GM20431 (cell line): Measurements from ENCODE around the gene CSMD2.

Experiments
- in situ Hi-C: fragments of 300-500 bp; cut with MseI, MboI; formaldehyde crosslinking; loops from one replicate; pipeline ENCODE4 v1.15.0; 2020; ENCODE audit warnings: low sequenced_read_pairs; ENCODE audit not compliant: unreplicated experiment

Gene CSMD2

DNA sequence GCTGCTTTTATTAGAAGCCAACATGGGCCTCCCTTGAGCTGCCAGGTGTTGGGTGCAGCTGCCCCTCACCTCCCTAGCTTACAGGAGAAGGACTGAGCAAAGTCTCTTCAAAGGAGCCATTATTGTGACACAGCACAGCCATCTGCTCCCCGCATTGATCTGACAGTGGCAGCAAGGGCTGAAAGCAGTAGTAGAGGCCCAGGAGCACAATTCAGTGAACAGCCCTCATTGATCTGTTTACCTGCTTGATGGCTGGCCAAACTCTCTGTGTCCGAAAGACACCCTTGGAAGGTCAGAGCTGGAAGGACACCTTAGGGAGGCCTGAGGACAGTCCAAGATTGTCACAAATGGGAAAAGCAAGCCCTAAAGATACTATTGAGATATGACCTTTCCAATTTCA lies 286.6 kb downstream of the CSMD2 start:
- in situ Hi-C loops, result no loop called here

DNA sequence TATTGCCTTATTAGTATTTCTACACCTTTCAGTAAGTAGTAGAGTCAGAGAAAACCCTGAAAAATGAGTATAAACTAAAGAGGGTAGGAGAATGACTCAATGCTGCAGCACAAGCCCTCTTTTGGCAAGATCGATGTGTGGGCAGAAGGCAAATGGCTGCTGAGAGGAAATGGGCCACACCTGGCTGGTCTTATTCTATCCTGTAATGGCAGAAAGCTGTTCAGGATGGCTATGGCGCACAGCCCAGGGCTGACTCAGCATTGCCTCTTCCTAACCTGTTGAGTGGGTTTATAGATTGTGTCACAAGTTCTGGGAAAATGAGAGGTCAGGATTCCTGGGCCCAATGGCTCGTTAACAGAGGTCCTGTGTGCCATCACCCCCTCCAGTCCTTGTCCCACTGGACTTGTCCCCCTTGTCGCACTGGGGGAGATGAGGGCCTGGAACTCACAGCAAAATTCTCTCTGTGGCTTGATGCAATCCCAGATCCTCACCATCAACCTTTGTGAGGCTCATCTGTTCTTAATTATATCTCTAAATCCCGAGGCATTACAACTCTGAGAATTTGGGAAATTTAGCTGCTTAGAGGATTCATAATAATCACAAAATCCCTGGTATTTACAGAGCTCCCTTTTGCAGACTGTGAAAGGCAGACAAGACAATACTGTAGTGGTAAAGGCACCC lies 287.9 kb downstream of the CSMD2 start:
- in situ Hi-C loops, result no loop called here

DNA sequence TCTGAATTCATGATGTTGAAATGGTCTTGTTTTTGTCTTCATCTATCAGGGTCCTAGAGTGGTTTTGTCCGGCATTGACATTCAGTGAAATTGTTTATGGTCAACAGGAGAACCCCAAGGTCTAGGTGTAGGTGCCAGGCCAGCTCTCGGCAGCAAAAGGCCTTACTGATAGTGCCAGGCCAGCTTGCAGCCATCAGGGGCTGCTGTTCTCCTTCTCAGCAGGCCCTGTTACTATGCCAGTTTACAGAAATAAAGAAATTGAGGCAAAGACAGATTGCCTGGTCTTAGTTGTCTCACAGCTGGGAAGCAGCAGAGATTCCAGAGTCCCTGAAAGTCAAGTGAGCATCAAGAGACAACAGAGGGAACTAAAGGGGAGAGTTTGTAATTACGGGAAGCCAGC lies 289.2 kb downstream of the CSMD2 start:
- in situ Hi-C loops, result no loop called here

DNA sequence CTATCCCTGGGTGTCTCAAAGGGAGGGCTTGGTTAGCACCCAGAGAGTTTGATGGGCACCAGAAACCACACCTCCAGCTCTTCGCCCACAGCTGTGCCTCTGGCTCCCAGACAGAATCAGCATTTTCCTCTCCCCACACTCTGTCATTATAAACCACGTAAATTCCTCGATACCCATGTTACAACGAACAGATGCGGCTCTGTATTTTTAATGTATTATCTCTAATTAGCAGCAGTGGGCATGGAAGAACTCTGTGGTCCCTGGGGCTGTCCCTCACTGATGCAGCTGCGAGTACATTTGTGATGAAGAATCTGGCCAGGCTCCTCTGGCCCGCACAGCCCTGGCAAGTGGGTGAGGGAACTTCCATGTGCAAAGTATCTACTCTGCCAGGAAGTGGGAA lies 290.4 kb downstream of the CSMD2 start:
- in situ Hi-C loops, result no loop called here

DNA sequence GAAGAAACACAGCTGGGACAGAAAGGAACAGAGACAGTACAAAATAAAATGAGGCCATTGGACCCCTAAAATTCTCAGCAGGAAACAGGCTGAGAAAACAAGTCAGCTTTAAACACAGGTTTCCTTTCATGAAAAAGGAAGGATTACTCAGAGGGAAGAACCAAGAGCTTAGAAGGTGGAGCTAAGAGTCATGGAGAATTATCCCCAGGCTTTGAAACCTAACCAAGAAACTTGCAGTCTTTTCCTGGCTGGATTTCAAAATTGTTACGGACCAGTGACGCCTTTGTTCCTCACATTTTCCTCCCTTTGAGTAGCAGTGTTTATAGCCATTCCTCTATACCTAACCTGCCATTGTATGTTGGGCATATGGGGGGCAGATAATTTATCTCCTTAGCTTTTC lies 292.3 kb downstream of the CSMD2 start:
- in situ Hi-C loops, result no loop called here

DNA sequence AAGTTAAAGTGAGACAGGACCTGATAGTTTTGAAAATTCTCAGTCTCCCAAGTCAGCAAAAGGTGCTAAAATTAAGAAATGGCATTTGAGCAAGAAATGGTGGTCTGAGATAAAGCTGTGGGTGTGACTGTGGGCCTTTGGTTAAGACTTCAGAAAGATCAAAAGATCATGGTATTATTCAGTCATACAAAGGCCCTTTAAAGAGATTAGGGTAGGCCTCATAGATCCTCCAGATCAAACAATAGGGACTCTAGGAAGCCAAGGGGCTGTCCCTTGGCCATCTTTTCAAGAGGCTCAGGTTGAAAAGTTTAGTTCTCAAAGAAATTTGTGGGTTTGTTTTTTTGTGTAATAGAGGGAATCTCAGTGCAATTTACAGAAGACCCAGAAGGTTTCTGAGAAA lies 292.8 kb downstream of the CSMD2 start:
- in situ Hi-C loops, result no loop called here

DNA sequence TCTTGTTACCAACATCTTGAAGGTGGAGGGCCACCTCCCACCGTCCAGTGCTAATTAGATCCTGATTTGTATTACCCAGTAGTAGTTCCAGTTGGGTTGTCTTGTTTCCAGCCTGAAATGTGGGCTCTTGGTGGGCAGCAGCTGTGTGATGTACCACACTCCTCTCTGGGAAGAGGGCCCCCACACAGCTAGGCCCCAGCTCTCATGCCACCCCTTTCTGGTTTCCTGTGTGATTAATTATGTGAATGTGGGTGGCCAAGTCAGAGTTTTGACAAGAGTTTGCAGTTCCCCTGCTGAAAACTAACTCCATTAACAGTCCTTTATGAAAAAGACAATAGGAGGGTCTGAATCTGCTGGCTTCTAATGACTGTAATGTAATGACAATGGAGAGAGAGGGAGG lies 297.3 kb downstream of the CSMD2 start:
- in situ Hi-C loops, result no loop called here

DNA sequence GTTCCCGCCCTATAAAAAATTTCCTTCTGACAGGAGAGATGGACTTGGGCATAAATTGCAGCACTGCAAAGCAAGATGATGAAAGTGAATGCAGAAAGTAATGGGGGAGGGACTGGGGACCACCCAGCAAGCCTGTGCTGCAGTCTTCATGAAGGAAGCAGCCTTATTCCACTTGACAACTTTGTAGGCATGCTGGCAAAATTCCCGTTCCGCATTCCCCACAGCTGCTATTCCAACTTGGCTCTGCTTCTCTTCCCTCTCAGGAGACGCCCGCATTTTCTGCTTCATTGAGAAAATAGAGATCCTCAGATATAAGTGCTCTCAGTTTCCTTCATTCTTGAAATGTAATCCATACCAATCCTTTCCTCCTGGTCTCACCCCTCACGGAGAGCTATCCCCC lies 298.7 kb downstream of the CSMD2 start:
- in situ Hi-C loops, result no loop called here

DNA sequence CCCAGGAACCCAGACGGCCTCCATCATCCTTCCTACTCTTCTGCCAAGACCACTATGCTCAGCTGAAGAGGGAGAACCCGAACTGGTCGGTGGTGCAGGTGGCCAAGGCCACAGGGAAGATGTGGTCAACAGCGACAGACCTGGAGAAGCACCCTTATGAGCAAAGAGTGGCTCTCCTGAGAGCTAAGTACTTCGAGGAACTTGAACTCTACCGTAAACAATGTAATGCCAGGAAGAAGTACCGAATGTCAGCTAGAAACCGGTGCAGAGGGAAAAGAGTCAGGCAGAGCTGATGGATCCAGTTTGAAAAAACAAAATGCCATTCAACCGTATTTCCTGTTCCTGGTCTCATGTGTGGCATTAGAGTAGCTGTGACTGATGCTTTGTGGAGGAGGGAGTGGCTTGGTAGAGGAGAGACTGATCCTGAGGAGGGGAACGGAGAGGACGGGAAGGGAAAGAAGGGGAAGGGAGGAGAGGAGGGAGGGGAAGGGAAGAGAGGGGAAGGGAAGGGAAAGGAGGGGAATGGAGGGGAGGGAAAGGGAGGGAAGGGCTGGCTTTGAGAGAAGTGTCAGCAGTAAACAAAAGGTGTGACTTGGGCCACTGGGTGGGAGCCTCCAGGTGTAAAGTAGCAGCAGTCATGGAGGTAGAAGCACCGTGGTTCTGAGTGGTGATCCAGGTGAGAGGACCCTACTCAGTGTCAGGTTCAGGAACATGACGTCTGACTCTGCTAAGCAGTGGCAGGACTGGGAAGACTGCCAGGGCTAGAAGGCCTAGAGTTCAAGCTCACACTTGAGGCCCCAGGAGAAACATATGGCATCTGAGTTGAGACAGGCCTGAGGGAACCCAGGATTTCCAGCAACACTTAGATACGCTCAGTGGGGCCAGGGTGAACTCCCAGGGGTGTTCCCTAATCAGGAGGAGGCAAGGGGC lies 300.3 kb downstream of the CSMD2 start:
- in situ Hi-C loops, result no loop called here

DNA sequence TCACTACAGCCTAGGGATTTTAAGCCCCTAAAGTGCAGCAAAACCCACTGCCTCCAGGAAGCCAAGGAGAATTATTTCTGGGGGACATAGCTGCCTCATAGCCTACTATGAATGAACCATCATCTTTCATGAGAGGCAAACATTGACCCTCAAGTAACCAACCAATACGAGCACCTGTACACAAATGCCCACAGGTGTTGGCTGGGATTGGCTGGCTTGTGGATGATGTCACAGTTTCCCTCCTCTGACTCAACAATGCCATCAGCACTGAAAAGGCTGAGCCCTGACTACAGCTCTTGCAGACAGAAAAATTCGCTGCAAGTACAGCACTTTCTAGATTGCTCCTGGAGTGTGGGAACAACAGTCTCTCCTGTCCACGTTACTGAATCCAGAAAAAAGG lies 301.3 kb downstream of the CSMD2 start, which contains the start of gene HMGB4:
HMGB4 (plus strand) TSS at position 301 of the 400 bp plus-strand sequence. CDS start 113 bp downstream, outside the sequence.
- in situ Hi-C loops, result no loop called here

DNA sequence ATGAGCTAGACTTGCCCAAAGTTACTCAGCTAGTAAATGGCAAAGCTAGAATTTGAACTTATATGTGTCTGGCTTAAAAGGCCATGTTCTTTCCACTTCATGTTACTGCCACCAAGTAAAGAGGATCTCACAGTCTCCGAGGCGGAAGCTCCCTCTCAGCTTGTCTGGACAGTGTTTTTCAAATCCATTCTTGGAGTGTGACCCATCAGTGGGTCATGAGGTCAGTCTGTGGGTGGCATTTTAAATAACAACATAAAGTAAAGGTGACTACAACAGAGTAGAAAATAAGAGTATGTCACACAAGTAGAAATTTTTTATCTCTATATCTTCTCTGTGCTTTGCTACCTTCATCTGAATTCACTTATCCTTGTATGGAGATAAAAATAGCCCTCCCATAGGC lies 304.4 kb downstream of the CSMD2 start:
- in situ Hi-C loops, result no loop called here

DNA sequence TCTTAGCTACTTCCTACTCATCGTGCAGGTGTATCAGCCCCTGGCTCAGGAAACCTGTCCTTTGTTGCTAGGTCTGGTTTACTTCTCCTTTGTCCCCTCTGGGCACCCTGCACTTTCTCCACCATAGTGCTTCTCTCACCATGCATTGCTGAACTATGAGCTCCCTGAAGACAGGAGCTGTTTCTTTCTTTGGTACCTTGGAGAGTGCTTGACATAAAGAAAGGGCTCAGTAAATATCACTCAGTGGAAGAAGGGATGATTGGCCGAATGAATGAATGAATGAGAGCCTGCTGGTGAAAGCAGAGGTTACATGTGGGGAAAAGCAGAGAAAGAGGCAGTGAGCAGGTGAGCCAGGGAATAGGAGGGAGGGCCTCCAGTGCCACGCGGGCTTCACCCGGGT lies 310.9 kb downstream of the CSMD2 start:
- in situ Hi-C loops, result no loop called here

DNA sequence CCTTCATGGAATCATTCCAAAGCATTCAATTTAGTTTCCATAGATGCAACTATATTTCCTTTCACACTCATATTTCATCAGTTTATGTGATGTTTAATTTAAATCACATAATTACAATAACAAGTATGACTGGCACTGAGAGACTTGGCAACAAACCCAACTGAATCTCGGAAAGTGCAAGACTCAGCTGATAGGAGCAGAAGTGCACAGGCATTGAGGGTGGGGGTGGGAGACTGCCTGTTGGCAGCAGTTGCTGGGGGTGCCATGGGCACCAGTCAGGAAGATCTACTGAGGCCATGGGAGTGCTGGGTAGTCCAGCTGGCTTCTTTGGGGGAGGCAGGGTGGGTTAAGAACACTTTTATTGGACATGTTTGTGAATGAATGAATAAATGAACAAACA lies 311.6 kb downstream of the CSMD2 start:
- in situ Hi-C loops, result no loop called here

DNA sequence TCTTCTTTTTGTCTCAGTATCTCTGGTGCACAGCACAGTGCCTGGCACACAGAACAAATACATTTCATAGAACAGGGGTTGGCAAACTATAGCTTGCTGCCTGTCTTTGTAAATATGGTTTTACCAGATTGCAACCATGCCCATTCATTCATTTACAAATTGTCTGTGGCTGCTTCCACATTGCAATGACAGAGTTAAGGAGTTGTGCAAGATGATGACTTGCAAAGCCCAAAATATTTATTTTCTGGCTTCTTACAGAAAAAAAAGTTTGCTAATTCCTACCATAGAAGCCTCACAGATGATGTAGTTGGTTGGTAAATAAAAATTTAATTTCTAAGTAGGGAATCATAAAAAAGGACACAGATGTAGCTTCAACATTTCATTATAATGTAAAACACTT lies 312.3 kb downstream of the CSMD2 start:
- in situ Hi-C loops, result no loop called here

DNA sequence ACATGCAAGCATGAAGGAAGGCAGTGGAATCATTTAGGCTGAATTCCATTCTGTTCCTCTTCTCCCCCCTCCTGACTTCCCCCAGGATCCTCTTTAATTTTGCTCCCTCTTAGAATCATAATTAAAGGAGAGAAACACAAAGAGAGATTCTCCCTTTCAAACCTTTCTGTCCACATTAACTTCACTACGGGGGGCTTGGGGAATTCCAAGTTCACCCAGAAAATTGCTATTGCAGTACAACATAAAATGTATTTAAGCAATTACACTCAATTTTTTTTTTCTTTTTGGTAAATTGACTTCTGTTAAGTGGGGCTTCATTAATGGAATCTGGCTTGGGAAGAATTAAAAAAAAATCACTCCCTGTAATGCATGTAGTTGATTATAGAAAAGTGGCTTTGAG lies 314.5 kb downstream of the CSMD2 start:
- in situ Hi-C loops, result no loop called here

DNA sequence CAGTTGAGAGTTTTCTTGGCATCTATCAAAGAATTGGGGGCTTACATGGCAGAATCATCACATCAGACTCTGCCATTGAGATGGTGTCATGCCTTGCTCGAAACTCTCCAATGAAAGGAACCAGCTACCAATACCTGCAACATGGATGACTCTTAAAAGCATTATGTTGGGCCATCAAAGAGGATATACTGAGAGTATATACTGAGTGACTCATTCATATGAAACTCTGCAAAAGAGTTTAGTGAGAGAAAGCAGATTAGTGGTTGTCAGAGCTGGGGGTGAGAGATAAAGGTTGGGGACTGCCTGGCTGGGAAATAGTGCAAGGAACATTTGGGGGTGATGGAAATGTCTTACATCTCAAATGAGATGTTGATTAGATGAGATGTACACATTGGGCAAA lies 315.8 kb downstream of the CSMD2 start:
- in situ Hi-C loops, result no loop called here

DNA sequence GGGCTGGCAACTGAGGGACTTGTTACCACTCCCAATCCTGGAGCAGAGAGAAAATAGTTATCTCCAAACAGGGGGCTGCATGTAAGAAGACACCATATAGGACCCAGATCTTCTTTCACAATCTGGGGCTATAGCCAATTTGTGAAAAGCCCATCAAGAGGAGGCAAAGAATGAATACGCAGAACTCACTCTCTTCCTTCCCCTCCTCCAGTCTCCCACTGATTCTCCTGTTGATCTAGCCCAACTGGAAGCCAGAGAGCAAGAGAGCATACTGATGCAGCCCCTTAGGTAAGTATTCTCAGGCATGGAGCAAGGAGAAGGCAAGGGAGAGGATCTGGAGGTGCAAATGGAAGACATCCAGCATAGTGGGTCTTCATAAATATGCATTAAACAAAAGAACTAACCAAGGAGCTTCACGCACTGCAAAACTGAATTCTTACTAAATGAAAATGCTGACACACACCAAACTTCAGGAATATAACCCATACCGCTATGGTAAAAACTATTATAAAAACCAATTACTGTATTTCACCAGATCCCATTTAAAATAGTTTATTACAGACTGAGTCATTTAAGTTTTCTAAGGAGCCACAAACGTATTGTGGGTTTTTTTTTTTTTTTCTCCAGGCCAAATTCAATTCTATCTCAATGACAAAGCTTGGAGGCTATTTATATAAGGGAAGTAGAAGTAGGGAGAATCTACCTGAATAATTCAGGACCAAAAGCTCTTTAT lies 316.7 kb downstream of the CSMD2 start:
- in situ Hi-C loops, result no loop called here

DNA sequence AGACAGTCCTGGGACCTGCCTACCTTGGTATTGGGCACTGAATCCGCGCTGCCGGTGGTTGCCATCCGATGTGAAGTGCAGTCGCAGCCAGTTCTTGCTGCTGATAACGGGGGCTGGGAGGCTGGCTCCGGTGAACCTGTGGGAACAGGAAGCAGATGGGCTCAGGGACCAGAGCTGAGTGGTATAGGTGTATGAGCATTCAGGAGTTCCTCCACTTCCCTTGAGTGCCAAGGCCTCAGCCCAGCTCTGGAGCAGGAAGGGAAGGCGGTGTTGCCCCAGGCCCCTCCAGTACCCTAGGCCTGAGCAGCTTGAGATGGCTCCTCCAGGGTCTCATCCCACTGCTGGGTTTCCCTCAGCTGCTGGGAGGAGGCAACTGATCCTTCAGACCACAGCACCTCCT lies 318.2 kb downstream of the CSMD2 start:
- in situ Hi-C loops, result no loop called here

DNA sequence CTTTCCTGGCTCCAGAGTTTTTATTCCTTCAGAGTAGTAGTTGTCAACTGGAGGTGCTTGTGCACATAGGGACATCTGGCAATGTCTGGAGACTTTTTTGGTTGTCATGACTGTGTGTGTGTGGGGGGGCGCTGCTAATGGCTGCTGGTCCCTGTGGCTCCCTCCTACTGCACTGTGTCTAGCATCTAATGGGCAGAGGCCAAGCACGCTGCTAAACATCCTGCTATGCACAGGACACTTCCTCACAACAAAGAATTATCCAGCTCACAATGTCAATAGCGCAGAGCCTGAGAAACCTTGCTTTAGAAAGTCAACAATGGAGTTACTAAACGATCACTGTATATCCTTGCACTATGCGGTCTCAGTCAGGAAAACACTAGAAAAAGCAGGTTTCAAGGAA lies 320.9 kb downstream of the CSMD2 start:
- in situ Hi-C loops, result no loop called here

DNA sequence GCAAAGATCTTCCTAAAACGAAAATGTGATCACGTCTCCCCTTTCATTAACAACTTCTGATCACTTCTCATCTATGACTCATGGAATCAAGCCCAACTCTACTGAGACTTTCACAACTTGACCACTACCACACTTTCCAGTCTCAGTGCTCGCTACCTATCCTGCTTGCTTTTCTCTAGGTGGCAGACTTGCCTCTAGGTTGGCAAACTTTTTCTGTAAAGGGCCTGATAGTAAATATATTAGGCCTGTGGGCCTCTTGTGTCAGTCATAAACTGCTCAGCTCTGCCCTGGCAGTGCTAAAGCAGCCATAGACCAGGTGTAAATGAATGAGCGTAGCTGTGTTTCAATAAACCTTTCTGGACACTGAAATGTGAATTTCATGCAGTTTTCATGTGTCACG lies 322.7 kb downstream of the CSMD2 start:
- in situ Hi-C loops, result no loop called here

DNA sequence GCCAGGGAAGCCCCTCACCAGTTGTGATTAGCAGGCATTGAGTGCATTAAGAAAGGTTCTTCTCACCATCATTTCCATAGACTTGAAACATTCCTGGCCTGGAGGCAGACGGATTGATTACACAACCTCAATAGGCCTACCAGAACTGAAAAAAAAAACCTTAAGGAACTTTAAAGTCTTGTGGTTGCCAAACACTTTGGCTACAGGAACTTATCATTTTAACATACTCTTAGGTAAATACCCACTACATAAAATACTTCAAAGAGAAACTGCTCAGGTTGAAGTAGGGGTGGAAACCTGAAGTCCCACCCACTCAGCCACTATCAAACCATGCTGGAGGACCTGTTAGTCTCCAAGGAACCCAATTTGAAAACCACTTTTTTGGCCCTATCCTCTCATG lies 323.5 kb downstream of the CSMD2 start:
- in situ Hi-C loops, result no loop called here
